Measurements from ENCODE around the gene SCGN. TPM values are rescaled to one million over a fixed set of nuclear protein-coding genes. Genes with fewer than 3 reads are reported as not detected.

SCGN gene
- total RNA-seq, 1 donor from 2014 or later = 1.2 TPM

DNA sequence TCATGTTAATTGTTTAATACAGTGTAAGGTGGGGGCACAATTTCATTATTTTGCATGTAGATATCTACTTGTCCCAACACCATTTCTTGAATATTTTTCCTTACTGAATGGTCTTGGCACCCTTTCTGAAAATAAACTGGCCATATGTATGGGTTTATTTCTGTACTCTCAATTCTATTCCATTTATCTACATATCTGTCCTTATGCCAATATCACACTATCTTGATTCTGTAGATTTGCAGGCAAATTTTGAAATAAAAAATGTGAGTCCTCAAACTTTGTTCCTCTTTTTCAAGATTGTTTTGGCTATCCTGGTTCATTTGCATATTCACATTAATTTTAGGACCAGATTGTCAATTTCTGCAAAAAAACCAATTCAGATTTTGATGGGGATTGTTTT lies 34.8 kb downstream of the SCGN start:
- Mint-ChIP-seq H3K36me3 (ENCODE audit: unreplicated experiment) (no peaks in the 10 kb centered on the region), H3K4me3 (ENCODE audit: unreplicated experiment) (no peak overlapping the region), H3K27me3 (ENCODE audit: unreplicated experiment) (no peaks in the 10 kb centered on the region), H3K4me1 (ENCODE audit: low read depth, unreplicated experiment) (no peaks in the 10 kb centered on the region), H3K9me3 (ENCODE audit: unreplicated experiment) (no peaks in the 10 kb centered on the region), H3K27ac (ENCODE audit: unreplicated experiment) (no peak overlapping the region)
- no peak for DNase-seq
- TF ChIP-seq, protein P1, sequence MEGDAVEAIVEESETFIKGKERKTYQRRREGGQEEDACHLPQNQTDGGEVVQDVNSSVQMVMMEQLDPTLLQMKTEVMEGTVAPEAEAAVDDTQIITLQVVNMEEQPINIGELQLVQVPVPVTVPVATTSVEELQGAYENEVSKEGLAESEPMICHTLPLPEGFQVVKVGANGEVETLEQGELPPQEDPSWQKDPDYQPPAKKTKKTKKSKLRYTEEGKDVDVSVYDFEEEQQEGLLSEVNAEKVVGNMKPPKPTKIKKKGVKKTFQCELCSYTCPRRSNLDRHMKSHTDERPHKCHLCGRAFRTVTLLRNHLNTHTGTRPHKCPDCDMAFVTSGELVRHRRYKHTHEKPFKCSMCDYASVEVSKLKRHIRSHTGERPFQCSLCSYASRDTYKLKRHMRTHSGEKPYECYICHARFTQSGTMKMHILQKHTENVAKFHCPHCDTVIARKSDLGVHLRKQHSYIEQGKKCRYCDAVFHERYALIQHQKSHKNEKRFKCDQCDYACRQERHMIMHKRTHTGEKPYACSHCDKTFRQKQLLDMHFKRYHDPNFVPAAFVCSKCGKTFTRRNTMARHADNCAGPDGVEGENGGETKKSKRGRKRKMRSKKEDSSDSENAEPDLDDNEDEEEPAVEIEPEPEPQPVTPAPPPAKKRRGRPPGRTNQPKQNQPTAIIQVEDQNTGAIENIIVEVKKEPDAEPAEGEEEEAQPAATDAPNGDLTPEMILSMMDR (IDR thresholded peaks at IDR 0.05; ENCODE audit: partially characterized antibody, unreplicated experiment) = no peak

DNA sequence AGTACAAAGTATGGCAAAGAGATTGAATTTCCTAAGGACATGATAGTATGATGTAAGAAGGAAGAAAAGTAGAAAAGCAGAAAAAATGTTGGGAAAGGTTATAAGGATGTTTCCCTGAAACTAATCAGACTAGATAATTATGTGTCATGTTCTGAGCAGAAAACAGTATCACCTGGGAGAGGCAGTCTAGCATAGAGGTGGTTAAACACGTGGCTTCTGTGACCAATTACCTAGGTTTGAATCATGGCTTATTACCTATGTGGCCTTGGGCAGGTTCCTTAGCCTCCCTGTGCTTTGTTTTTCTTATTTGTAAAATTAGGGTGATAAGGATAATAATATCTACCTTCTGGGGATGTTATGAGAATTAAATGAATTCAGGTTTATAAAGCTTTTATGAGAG lies 38.0 kb downstream of the SCGN start:
- Mint-ChIP-seq H3K27me3 (ENCODE audit: unreplicated experiment) (no peaks in the 10 kb centered on the region), H3K27ac (ENCODE audit: unreplicated experiment) (no peak overlapping the region), H3K4me3 (ENCODE audit: unreplicated experiment) (no peak overlapping the region), H3K4me1 (ENCODE audit: low read depth, unreplicated experiment) (no peaks in the 10 kb centered on the region), H3K36me3 (ENCODE audit: unreplicated experiment) (no peaks in the 10 kb centered on the region), H3K9me3 (ENCODE audit: unreplicated experiment) (no peaks in the 10 kb centered on the region)
- TF ChIP-seq, protein P1 (IDR thresholded peaks at IDR 0.05; ENCODE audit: partially characterized antibody, unreplicated experiment) = no peak
- DNase-seq = no peak

DNA sequence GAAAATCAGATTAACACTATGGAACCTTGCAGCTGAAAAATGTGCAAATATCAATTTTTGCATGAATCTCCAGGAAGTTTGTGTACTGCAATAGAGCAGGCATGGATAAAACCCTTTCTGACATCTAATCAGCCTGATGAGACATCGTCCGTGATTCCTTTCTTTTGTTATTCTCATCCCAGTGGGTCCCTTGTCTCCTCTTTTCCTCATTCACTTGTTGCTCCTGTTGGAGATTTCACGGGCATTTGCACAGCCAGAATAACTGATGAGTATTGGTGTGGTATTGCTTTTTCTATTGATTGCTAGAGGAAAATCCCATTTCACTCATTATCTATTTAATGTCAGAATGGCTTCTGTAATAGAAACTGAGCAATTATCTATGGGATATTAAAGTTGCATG lies 39.9 kb downstream of the SCGN start:
- Mint-ChIP-seq H3K27ac (ENCODE audit: unreplicated experiment) (no peak overlapping the region), H3K4me3 (ENCODE audit: unreplicated experiment) (no peak overlapping the region), H3K4me1 (ENCODE audit: low read depth, unreplicated experiment) (no peaks in the 10 kb centered on the region), H3K36me3 (ENCODE audit: unreplicated experiment) (no peaks in the 10 kb centered on the region), H3K9me3 (ENCODE audit: unreplicated experiment) (peaks cover 2% of the 10 kb centered on the region), H3K27me3 (ENCODE audit: unreplicated experiment) (peaks cover 2% of the 10 kb centered on the region)
- TF ChIP-seq, protein P1 (IDR thresholded peaks at IDR 0.05; ENCODE audit: partially characterized antibody, unreplicated experiment) = no peak
- no peak for DNase-seq

DNA sequence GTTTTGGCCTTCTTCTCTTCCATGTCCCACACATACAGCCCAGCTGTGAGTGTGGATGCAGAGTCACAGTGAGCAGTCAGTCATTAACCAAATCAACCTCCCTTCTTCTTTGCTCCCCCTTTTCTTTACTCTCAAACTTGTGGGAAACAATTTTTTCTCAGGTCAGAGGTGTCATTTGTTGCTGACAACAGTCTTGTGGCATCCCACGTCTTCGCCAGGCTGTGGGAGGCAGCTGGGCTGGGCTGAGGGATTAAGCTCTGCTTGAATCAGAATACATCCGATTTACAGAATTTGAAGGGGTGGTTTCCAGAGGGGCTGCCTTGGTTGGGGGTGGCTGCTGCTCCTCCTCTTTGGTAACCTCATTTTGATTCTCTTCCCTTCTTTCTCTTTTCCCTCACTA lies 40.5 kb downstream of the SCGN start:
- H3K27ac Mint-ChIP-seq (ENCODE audit: unreplicated experiment) = no peak overlapping the region
- no peak for DNase-seq
- TF ChIP-seq, protein P1 (IDR thresholded peaks at IDR 0.05; ENCODE audit: partially characterized antibody, unreplicated experiment) = no peak
- H3K36me3 Mint-ChIP-seq (ENCODE audit: unreplicated experiment) = no peaks in the 10 kb centered on the region
- H3K4me3 Mint-ChIP-seq (ENCODE audit: unreplicated experiment) = no peak overlapping the region
- no peaks in the 10 kb centered on the region for H3K4me1 Mint-ChIP-seq (ENCODE audit: low read depth, unreplicated experiment)
- H3K27me3 Mint-ChIP-seq (ENCODE audit: unreplicated experiment) = peaks cover 2% of the 10 kb centered on the region
- H3K9me3 Mint-ChIP-seq (ENCODE audit: unreplicated experiment) = peaks cover 5% of the 10 kb centered on the region

DNA sequence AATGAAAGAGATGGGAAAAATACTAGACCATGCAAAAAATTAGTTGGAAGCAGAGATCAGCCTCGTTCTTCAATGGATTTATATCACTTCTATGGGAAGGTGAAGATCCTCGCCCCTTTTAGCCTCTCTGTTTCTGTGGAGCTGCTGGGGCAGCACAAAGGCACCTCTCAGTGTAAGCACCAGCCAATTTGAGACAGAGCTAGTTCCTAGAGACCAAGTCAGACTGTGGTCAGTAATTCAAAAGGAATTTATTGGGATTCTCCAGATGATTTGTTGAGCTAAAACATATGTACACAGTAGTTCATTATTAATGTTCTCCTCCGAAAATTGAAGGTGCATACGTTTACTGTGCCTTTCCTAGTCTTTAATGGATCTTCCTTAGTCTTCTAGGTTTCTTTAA lies 42.4 kb downstream of the SCGN start:
- Mint-ChIP-seq H3K4me3 (ENCODE audit: unreplicated experiment) (no peak overlapping the region), H3K27me3 (ENCODE audit: unreplicated experiment) (peaks cover 2% of the 10 kb centered on the region), H3K36me3 (ENCODE audit: unreplicated experiment) (no peaks in the 10 kb centered on the region), H3K27ac (ENCODE audit: unreplicated experiment) (no peak overlapping the region), H3K4me1 (ENCODE audit: low read depth, unreplicated experiment) (no peaks in the 10 kb centered on the region), H3K9me3 (ENCODE audit: unreplicated experiment) (peaks cover 5% of the 10 kb centered on the region)
- no peak for DNase-seq
- TF ChIP-seq, protein P1 (IDR thresholded peaks at IDR 0.05; ENCODE audit: partially characterized antibody, unreplicated experiment) = no peak
